Endothelial cell of umbilical vein (primary cell): ENCODE measurements around the gene SLC22A23.

Experiments
- JUN ChIP-seq: IDR thresholded peaks from 2 replicates; pipeline ENCODE4 v1.6.1; 2011; ENCODE audit warnings: borderline replicate concordance, low read depth; ENCODE audit not compliant: insufficient read length, insufficient read depth
- POLR2A ChIP-seq: IDR thresholded peaks from 2 replicates; pipeline ENCODE4 v1.6.1; 2012; ENCODE audit warnings: low read depth, mild to moderate bottlenecking, control low read depth, low read length
- POLR2AphosphoS5 ChIP-seq: IDR thresholded peaks from 2 replicates; pipeline ENCODE4 v1.6.1; 2012; ENCODE audit warnings: low read depth, mild to moderate bottlenecking, control low read depth, low read length, moderate library complexity; ENCODE audit not compliant: insufficient read depth
- TF ChIP-seq, protein P1 (sequence below), 2 donors: IDR thresholded peaks; 1 replicate in 1 of 2; 2 replicates in 1 of 2; pipeline ENCODE4 v1.5.1; 2011; ENCODE audit warnings: low read length in 2 of 2, mild to moderate bottlenecking in 2 of 2, moderate library complexity in 2 of 2, control low read depth in 1 of 2, inconsistent platforms in 1 of 2, low read depth in 1 of 2; ENCODE audit not compliant: insufficient read depth in 1 of 2; ENCODE audit errors: extremely low read depth in 1 of 2
- TF ChIP-seq, protein P2 (sequence below): IDR thresholded peaks from 2 replicates; pipeline ENCODE4 v1.6.1; 2011; ENCODE audit not compliant: insufficient read depth, insufficient read length

DNA sequence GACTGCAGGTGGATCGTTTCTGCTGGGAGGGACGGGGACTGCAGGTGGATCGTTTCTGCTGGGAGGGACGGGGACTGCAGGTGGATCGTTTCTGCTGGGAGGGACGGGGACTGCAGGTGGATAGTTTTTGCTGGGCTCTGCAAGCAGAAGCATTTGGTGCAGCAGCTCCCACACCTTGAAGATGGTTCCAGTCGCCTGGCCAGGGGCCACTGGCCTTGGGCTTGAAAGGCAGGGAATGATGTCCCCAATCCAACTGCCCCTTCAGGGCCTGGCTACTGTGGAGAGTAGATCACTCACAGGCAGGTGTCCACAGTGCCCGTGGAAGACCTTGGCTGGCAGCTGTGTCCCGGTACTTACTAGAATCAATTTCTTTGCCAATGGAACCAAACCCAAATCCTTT is 129.9 kb downstream of the SLC22A23 start:
- TF ChIP-seq POLR2AphosphoS5 (no peak), POLR2A (no peak), JUN (no peak)
- TF ChIP-seq, protein P1, sequence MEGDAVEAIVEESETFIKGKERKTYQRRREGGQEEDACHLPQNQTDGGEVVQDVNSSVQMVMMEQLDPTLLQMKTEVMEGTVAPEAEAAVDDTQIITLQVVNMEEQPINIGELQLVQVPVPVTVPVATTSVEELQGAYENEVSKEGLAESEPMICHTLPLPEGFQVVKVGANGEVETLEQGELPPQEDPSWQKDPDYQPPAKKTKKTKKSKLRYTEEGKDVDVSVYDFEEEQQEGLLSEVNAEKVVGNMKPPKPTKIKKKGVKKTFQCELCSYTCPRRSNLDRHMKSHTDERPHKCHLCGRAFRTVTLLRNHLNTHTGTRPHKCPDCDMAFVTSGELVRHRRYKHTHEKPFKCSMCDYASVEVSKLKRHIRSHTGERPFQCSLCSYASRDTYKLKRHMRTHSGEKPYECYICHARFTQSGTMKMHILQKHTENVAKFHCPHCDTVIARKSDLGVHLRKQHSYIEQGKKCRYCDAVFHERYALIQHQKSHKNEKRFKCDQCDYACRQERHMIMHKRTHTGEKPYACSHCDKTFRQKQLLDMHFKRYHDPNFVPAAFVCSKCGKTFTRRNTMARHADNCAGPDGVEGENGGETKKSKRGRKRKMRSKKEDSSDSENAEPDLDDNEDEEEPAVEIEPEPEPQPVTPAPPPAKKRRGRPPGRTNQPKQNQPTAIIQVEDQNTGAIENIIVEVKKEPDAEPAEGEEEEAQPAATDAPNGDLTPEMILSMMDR (IDR thresholded peaks at IDR 0.05; ENCODE audit: extremely low read depth in 1 of 2, insufficient read depth in 1 of 2, low read depth in 1 of 2, low read length in 2 of 2): no peak
- TF ChIP-seq, protein P2, sequence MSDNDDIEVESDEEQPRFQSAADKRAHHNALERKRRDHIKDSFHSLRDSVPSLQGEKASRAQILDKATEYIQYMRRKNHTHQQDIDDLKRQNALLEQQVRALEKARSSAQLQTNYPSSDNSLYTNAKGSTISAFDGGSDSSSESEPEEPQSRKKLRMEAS: no peak
